Colon (tissue), 2 donors: ENCODE results near the gene LRRC51.

Experiments
- FAIRE-seq: peaks from 2 replicates; lab custom pipeline; 2012; peaks lifted over from hg19 to GRCh38; lab: Jason Lieb, UNC
- donor health status: control.
- donor health status: control.

LRRC51 gene, protein sequence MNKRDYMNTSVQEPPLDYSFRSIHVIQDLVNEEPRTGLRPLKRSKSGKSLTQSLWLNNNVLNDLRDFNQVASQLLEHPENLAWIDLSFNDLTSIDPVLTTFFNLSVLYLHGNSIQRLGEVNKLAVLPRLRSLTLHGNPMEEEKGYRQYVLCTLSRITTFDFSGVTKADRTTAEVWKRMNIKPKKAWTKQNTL

DNA sequence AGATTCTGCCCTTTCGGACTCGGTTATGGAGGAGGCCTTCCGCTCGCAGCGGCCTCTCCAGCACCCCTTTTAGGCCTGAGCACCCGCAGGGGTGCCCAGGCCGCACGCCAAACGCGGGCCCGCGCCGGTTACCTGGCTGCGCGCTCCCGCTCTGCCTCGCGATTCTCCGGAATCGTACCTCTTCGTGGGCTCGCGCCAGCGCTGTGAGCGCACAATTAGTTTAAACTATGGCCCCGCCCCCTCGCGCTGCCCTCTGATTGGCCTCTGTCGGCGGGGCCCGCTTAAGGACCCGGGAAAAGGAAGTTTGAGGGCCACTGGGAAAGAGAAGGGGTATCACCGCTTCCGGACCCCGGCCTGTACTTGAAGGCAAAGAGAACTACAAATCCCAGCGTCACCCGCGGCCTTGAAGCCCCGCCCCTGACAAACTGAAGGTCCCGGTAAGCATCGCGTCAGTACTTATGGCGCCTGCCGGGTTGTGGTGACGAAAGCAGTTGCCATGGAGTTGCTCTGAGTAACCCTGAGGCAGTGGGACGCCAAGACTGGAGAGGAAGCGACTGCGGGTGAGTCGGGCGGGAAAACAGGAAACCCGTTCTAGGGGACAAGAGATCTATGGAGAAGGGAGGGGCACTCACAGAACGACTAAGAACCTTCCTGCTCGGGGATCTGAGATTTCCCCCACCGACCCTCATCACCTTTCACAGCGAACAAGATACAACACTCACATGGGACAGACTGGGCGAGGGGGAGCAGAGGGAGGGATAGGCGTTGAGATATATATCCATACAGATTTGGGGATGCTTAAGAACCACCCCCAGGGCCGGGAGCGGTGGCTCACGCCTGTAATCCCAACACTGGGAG is at the start of gene LRRC51, which contains the start of gene NUMA1:
LRRC51 (plus strand) TSS at position 525 of the 858 bp plus-strand sequence. CDS start 8,234 bp downstream, outside the sequence.
NUMA1 (minus strand) TSS at position 217 of the 858 bp plus-strand sequence. CDS start 44,599 bp downstream, outside the sequence.
- peak; percentile 76 for FAIRE-seq

DNA sequence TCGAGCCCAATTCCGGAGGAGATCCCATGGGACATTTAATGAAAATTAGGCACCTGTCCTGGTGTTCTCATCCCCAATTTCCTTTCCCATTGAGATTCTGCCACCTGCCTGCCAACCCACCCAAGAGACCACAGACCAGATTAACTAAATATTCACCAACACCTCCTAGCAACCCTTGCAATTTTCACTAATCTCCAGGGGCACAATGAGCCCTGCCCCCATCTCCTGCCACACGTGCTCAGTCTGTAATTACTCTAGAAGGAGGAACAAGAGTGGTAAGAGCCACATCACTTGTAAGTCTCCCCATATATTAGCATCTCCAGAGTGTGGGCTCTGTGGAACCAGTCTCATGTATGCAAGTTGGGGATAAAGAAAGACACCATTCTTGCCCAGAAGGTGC is 44.0 kb upstream of the LRRC51 start:
- FAIRE-seq, result no peak

DNA sequence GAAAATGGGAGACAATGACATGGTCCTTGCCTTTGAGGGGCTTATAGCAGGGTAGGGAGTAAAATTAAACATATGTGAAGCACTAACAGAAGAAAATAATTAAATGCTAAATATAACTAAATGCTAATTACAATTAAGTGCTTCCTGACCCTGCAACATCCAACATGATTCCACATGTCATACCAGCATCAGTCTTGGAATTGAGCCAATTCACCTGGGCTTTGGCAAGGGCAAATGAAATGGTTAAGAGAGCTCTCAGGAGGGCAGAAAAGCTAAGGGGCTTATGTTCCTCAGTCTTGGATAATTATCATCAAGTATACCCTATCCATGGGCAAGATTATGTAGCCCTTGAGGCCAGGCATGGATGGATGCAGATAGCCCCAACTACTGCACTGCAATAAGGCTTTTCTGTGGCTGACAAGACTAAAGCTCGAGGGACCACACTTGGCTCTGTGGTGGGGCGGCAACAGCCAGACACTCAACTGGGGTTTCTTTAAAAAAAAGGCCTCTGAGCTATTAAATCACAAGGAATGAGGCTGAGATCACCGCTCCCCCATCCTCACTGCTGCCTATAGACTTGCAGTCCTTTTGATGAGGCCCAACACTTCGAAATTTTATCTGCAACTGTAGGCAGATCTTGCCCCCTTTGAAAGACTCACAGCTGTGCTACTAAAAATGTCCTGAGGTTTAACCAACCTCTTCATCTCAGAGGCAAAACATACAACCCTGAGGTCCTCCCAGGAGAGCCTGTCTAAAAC is 42.9 kb upstream of the LRRC51 start:
- FAIRE-seq, result no peak

DNA sequence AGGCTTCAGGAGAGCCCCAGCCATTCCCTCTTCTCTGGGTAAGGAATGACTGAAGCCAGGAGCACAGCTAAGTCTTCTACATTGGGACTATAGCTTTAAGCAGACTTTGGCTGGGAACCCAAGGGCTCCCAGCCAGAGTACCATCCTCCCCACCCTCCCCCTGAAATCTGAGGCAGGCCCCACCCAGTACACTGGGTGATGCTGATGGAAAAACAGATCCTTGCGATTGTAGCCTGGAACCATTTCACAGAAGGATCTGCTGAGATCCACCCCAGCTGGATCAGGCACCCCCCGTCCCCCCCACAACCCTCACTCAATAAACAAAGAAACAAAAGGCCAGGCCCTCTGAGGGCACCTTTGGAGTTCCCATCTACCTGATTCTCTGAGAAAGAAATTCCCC is 42.2 kb upstream of the LRRC51 start:
- FAIRE-seq, result no peak

DNA sequence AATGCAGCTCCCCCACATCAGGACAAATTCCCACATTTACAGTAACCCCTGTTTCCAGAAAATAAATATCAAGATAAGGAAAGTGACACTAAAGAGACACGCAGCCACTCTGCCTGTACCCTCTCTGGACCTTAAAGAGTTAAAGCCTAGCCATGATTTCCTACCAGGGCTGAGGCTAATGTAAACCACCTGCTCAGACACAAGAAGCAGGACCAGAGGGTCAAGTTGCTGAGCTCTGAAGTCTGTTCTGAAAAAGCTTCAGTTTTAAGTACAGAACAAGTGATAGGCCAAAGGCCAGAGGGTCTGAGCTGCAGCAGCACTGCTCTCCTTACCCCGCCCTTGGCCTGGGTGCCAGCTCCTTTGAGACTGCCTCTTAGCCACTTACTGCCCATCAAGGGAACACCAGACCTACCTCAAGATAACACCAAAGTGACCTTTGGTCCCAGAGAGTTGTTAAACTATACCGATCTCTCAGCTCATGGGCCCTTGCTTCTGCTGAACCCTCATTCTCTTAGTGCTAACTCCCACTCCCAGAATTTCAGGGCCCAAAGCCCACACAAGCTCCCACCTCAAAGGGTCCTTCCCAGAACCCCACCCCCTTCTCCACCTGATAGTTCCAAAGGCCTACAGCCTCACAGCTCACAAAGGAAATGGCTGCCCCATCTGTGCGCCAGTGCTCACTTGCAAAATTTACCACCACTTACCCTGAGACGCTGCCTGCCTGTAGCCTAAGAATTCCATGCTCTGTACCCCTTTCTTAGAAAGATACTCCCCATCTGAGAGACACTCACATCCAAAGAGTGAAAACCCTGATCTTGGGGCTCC is 41.4 kb upstream of the LRRC51 start:
- FAIRE-seq, result no peak

DNA sequence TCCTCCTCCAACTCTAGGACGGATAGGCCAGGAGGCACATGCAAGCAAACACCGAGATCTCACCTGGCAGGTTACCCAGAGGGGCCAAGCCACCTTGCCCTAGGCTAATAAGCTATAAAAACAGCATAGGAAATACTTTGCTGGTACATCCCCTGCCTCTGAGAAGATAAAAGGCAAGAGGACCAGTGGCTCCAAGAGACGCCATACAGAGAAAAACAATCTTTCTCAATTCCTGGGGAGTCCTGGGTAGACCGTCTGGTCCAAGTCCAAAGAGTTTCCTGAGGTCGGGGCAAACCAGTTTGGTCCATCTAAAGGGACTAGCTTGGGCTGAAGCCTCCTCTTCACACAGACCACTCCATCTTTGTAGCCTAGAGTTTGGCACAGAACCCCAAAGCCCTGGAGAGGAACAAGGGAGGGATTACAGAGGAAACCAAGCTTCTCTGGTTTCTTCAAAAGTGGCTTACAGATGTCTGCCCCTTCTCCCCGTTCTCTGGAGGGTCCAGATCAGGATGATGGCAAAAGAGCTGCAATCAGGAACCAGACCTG is 40.7 kb upstream of the LRRC51 start:
- no peak for FAIRE-seq

DNA sequence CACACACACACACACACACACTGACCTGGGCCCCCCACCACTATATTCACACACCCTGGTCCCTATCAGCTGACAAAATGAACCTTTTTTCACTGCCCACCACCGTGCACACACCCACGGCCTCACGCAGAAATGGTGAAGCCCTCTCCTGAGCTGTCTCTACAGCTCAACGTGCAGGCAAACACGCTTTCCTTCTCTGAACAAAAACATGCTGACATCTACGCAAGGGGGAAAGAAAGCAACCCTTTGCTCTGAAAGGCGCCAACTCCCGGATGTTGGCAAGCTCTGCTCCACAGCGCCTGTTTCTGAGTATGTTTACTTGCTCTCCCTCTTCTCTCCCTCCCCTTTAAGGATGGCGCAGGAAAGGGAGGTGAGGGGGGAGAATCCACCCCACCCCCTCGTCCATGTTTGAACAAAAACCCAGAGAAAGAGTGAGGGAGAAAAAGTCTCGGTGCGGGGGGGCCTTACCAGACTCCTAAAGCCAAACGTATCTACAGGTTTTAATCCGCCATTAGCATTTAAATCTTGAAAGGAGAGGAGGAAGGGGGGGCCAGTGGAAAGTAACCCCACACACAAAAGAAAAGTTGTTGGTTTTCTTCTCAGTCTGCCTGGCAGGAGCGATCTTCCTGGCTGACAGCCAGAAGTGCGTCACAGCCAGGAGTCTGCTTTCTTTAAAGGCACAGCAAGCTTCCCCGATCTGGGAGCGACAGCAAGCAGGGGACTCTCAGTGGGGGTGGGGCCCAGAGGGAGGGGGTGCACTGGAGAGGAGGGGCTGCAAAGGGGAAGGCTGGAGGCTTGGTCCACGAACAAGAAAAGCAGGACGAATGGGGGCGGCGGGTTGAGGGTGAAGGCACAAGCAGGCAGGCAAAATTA is 39.9 kb upstream of the LRRC51 start:
- no peak for FAIRE-seq

DNA sequence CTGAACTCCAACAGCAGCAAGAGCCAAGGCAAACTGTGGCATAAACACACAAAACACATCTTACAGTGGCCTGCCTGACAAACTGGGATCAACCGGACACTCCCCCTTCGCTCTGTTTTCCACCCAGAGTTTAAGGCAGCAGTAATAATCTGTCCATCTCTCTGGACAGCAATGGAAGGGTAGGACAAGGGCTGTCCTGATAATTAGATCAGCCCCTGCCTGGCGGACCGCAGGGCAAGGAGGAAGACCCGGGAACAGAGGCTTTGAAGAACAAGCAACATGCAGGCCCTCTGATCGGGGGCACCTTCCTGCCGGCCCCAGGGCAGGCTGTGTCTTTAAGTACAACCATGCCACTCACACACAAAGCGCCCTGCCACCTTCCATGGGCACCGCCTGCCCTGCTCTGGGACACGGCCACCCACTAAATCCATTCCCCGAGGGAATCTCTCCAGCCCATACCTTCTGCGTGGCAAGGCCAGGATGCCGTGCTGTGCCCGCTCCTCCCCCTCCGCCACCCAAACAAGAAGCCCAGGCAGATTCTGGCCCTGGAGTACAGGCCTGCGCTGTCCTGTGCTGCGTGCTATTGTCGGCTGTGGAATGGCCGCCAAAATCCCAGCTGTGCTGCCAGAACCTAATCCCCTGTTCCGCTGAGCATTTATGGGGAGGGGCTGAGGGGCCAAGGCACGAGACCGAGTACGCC is 39.1 kb upstream of the LRRC51 start:
- FAIRE-seq, result no peak

DNA sequence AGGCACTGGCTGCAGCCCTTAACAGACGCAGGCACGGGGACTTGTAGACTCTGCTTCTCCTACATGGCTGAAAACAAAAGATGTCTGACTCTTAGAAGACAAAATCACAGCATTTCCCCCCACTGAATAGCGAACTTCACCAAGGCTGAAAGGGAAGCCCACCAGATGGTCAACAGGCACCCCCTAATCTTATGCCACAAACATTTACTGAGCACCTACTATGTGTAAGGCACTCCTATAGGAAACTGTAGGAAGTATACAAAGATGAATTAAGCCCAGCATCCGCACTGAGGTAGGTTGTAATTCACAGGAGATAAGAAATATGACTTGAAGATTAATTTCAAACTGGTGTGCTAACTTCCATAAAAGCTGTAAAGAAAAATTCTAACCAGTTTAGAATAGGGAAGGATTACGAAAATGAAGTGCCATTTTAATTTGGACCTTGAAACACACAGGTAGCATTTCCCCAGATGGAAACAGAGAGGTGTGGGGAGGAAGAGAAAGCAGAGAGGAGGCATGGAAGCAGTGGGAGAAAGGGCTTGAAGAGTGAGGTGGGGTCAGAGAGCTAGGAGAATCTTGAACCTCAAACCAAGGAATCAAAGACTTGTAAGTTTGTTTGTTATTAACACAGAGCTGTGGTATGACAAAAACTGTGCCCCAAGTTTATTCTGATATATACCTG is 38.4 kb upstream of the LRRC51 start:
- no peak for FAIRE-seq

DNA sequence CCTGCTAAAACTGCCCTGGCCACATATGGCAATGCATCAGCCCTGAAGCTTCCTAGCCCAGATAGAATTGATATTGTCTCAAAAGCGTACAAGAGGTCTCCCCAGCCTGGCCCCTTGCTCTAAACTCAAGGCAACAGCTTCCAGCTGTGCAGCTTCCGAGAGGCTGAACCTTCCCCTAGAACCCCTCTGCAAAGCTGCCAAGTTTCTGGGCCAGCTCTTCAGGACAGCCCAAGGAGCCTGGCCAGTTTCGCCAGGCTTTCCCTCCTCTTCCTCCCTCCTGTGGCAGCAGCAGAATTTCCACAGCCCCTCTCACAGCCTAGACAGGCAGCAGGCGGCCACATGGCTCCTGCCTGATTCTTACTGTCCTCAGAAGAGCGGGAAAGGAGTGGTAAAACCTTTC is 34.8 kb upstream of the LRRC51 start:
- no peak for FAIRE-seq

DNA sequence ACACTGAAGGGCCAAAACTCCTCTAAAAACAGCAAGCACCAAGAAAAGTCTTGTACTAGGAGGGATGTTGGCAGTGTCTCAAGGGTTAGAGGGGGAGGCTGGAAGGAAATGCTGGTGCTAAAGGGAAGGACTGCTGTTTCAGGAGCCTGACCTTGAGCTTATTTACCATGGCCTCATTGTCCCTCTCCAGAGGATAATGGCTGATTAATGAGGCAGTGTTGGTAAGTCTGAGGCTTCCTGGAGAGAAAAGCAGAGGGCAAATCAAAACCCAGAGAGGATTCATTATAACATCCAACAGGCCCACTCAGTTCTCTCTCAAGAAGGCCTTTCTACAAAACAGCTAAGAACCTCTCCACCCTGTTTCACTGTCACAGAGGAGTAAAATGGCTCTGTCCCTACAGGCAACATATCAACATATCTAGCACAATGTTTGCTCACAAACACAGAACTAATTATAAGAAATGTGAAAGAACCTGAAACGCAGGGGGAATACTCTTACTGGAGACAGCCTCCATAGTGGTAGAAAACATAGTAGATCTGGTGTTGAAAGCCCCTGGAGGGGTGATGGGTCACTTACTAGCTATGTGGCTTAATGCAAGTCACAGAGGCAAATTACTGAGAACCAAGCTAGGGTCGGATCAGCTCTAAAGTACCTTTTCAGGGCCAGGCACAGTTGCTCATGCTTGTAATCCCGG is 31.7 kb upstream of the LRRC51 start:
- no peak for FAIRE-seq

DNA sequence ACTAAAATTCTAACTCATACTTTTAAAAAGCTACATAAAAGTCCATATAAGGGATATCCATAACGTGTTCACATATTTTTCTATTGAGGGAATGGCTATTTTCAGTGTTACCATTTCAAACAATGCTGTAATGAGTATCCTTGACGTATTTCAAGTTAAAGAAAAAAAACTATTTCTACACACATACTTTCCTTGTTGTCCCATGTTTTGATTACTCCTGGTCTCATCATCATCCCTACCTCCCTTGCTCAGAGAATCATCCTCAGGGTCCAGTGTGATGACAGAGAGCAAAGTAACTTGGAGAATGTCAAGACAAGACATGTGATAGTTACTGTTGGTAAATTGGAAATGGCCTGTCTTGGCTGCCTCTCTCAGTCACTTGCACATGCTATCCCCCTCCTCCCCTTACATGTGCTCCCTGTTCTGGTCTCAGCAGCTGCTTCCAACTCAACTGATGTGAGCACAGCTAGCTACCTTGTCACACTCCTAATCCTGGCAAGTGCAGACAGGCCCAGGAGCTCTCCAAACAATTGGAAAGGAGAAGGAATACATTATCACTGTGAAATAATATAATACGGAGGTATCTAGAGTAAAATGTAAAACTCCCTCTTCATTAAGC is 22.1 kb upstream of the LRRC51 start:
- FAIRE-seq, result no peak

DNA sequence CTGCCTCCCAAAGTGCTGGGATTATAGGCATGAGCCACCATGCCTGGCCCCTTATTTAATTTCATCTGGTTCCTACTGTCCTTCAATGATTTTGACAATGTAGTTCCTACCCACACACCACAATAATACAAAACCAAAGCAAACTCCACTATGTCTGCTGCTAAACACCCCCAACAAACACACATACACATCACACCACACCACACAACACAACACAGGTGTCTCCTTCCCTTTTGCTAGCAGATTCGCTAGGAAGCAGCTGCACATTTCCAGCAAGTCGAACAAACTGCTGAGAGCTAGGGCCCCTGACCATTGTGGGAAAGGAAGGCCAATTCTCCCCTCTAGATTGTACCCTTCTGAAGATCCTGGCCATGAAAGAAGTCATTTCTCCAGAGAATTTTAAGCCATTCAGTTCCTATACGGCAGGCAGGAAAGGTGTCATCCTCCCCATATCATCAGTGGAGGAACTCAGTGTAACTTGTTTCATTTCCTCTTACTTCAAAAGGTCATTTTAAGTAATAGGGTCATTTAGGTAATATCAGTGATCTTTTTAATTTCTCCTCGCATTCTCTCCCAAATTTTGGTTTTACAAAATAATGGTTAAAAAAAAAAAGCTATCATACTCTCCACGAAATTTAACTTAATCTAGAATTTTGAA is 18.8 kb upstream of the LRRC51 start:
- no peak for FAIRE-seq

DNA sequence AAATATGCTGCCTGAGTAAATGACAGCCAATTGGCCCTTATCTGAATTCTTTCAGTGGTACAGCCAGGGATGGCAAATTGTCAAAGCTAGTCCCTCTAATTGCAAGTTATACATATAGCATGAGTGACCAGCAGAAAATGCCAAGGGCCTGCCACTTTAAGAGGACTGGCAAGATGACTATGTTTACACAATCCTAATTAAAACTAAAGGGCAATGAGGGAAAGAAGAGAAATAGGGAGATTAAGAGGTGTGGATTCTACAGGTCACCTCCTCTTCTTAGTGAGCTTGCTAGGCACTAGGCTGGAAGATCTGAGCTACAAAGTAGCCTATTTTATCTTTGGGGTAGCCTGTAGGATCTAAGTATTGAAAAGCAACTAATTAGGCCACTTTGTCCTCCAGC is 13.8 kb upstream of the LRRC51 start:
- FAIRE-seq, result no peak

DNA sequence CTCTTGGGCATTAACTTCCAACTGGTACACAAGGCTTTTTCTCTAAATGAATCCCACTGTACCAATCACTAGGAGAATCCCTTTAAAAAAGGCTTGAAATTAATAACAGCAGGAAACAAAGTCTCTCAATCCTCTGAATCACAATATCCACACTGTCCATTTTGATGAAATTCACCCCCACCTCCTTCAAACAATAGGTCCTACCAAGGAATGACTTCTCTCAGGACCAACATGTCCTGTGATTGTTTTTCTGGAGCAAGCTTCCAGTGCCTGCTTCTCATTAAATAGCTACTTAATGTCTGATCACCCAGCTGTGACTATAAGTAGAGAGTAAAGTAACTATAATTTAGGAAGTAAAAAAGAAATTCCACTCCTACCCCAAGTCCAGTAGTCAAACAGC is 13.4 kb upstream of the LRRC51 start:
- FAIRE-seq, result no peak

DNA sequence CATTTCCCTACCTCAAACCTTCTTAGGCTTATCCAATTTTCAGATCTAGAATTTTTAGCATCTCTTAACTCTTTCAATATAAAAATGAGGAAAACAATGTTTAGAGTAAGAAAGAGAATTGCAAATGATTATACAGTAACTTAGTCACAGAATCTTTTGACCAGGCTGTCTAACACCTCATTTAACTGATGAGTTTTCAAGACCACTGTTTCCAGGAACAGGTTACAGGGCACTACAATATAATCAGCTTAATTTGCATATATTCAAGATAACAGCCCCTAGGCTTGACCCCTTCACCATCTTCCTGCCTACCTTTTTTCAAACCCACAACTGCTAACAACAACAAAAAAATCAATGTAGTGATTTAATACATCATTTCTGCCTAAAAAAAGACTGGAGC is 13.0 kb upstream of the LRRC51 start:
- FAIRE-seq, result no peak

DNA sequence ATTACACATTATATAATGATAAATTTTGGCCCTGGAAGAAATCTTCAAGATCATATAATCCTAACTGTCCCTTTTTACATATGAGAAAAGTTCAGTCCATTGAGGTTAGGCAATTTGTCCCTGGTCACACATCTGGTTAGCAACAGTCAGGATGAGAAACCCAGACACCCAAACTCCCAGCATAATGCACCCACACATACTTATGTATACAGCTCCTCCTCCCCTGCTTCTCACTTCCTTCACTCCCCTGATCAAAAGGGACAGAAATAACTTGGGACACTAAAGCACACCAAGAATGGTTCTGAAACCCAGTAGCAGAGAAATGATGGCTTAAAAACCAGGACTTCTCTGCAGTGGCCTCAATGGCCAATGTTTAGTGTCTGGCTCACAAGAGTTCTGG is 11.4 kb upstream of the LRRC51 start:
- FAIRE-seq, result no peak

DNA sequence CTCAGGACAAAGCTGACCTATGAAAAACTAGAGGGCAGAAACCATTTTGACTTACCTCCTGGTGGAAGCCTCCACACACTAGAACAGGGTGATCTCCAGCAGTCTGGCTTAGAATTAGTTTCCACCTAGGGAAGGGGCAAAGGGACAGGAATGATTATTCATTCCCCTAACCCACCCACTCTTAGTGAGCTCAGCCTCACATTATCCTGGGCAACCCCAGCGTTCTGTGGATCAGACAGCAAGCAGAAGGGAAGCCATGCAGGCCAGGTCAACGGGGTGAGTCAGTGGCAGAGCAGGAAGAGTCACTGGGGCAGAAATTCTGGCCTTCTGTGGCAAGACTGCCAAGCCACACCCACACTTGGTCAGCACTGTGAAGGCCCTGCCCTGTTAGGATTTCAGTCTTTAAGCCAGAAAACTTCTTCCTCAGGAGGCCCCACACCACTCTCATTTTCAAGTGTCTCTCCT is 10.8 kb upstream of the LRRC51 start:
- no peak for FAIRE-seq
